Activated CD4-positive, alpha-beta memory T cell treated with anti-CD3 and anti-CD28 coated beads for 36 hours (primary cell): ENCODE results near the gene CCL26. TPM values are rescaled to one million over a fixed set of nuclear protein-coding genes. Genes with fewer than 3 reads are reported as not detected.
"Not testable (repeated sequence)": the region's sequence is repeated elsewhere in the genome, so short reads cannot be mapped to it uniquely, and the experiment has no call there.

ENCODE experiments used
- CTCF ChIA-PET: fragments of 350-600 bp; sonication (Branson Sonifier 250); formaldehyde crosslinking; loops from one replicate; lab custom pipeline; 2021; ENCODE audit warnings: antibody characterized with exemption, inconsistent platforms; lab: Charles Lee
- POLR2A ChIA-PET: fragments of 350-600 bp; sonication (Branson Sonifier 250); formaldehyde crosslinking; loops from one replicate; lab custom pipeline; 2021; ENCODE audit warnings: antibody characterized with exemption; lab: Charles Lee
- DNase-seq: peaks from one replicate; pipeline ENCODE4 v3.0.0-alpha.2; 2020
- H3K27ac Mint-ChIP-seq: one replicate; pipeline ENCODE4 v1.8.0; 2021; ENCODE audit warnings: mixed read lengths
- H3K27me3 Mint-ChIP-seq: one replicate; pipeline ENCODE4 v1.8.0; 2021; ENCODE audit warnings: mixed read lengths
- H3K36me3 Mint-ChIP-seq: one replicate; pipeline ENCODE4 v1.8.0; 2021; ENCODE audit warnings: mixed read lengths
- H3K4me1 Mint-ChIP-seq: one replicate; pipeline ENCODE4 v1.8.0; 2021; ENCODE audit warnings: low read depth, mixed read lengths
- H3K4me3 Mint-ChIP-seq: one replicate; pipeline ENCODE4 v1.8.0; 2021; ENCODE audit warnings: mild to moderate bottlenecking, mixed read lengths
- H3K9me3 Mint-ChIP-seq: one replicate; pipeline ENCODE4 v1.8.0; 2021; ENCODE audit warnings: mixed read lengths
- intact Hi-C: fragments of 100-400 bp; cut with micrococcal nuclease; formaldehyde crosslinking; loops from one replicate; pipeline ENCODE4 v1.15.1; 2023
- total RNA-seq, 2 experiments: library from RNA; stranded (reverse); gene quantifications; one replicate each; pipeline ENCODE4 v1.2.3, GENCODE V29; 2021

CCL26 gene
- total RNA-seq, 2 experiments from 2014 or later = 1.3 to 2.0 TPM

- POLR2A ChIA-PET = no interaction called here
- H3K9me3 Mint-ChIP-seq = peaks cover 15% of the 10 kb centered on the region
- peaks cover 2% of the 10 kb centered on the region for H3K27me3 Mint-ChIP-seq
- CTCF ChIA-PET = no interaction called here
- no peak overlapping the region for H3K4me3 Mint-ChIP-seq
- no peak for DNase-seq
- H3K27ac Mint-ChIP-seq = no peak overlapping the region
- peaks cover 5% of the 10 kb centered on the region for H3K36me3 Mint-ChIP-seq
- intact Hi-C loops = no loop called here
- H3K4me1 Mint-ChIP-seq = no peaks in the 10 kb centered on the region
Measured at GRCh38 chr7:75808106-75808505, 36.1 kb upstream of the CCL26 start.

GRCh38 chr7:75807452-75807851, 35.4 kb upstream of the CCL26 start:
- Mint-ChIP-seq H3K36me3 (peaks cover 5% of the 10 kb centered on the region), H3K4me1 (no peaks in the 10 kb centered on the region), H3K27me3 (peaks cover 2% of the 10 kb centered on the region), H3K4me3 (no peak overlapping the region), H3K27ac (no peak overlapping the region), H3K9me3 (peaks cover 15% of the 10 kb centered on the region)
- intact Hi-C loops = no loop called here
- ChIA-PET POLR2A (no interaction called here), CTCF (no interaction called here)
- no peak for DNase-seq

- DNase-seq = no peak
- Mint-ChIP-seq H3K36me3 (peaks cover 5% of the 10 kb centered on the region), H3K27ac (no peak overlapping the region), H3K4me3 (no peak overlapping the region), H3K27me3 (peaks cover 1% of the 10 kb centered on the region), H3K9me3 (peaks cover 15% of the 10 kb centered on the region), H3K4me1 (no peaks in the 10 kb centered on the region)
- ChIA-PET CTCF (no interaction called here), POLR2A (no interaction called here)
- intact Hi-C loops = no loop called here
Measured at GRCh38 chr7:75806560-75807307, 34.7 kb upstream of the CCL26 start.

- Mint-ChIP-seq H3K27me3 (peaks cover 2% of the 10 kb centered on the region), H3K9me3 (peaks cover 15% of the 10 kb centered on the region), H3K27ac (no peak overlapping the region), H3K36me3 (peaks cover 5% of the 10 kb centered on the region), H3K4me1 (no peaks in the 10 kb centered on the region), H3K4me3 (no peak overlapping the region)
- intact Hi-C loops = no loop called here
- no peak for DNase-seq
- ChIA-PET CTCF (no interaction called here), POLR2A (no interaction called here)
Measured at GRCh38 chr7:75804705-75805104, 32.7 kb upstream of the CCL26 start.

GRCh38 chr7:75804004-75804403, 32.0 kb upstream of the CCL26 start:
- intact Hi-C loops = no loop called here
- POLR2A ChIA-PET = no interaction called here
- CTCF ChIA-PET = no interaction called here
- H3K9me3 Mint-ChIP-seq = peaks cover 15% of the 10 kb centered on the region
- peaks cover 5% of the 10 kb centered on the region for H3K36me3 Mint-ChIP-seq
- DNase-seq = no peak
- H3K4me3 Mint-ChIP-seq = no peak overlapping the region
- peaks cover 2% of the 10 kb centered on the region for H3K27me3 Mint-ChIP-seq
- no peaks in the 10 kb centered on the region for H3K4me1 Mint-ChIP-seq
- H3K27ac Mint-ChIP-seq = no peak overlapping the region

GRCh38 chr7:75802552-75802821, 30.5 kb upstream of the CCL26 start:
- CTCF ChIA-PET = no interaction called here
- intact Hi-C loops = no loop called here
- POLR2A ChIA-PET = no interaction called here
- H3K9me3 Mint-ChIP-seq = peaks cover 12% of the 10 kb centered on the region
- H3K27ac Mint-ChIP-seq = no peak overlapping the region
- no peaks in the 10 kb centered on the region for H3K4me1 Mint-ChIP-seq
- no peak overlapping the region for H3K4me3 Mint-ChIP-seq
- H3K36me3 Mint-ChIP-seq = peaks cover 5% of the 10 kb centered on the region
- H3K27me3 Mint-ChIP-seq = peaks cover 2% of the 10 kb centered on the region
- no peak for DNase-seq

GRCh38 chr7:75798770-75799169, 26.8 kb upstream of the CCL26 start:
- no peaks in the 10 kb centered on the region for H3K4me1 Mint-ChIP-seq
- H3K27me3 Mint-ChIP-seq = peaks cover 2% of the 10 kb centered on the region
- H3K27ac Mint-ChIP-seq = no peak overlapping the region
- H3K36me3 Mint-ChIP-seq = no peaks in the 10 kb centered on the region
- no peak overlapping the region for H3K4me3 Mint-ChIP-seq
- DNase-seq = no peak
- intact Hi-C loops = no loop called here
- no peaks in the 10 kb centered on the region for H3K9me3 Mint-ChIP-seq
- ChIA-PET CTCF (interaction anchor here (0.9 kb wide), 1 partner anchor 222 kb away, joined by 3 read pairs; no protein-coding TSS in a partner anchor), POLR2A (no interaction called here)

- H3K27ac Mint-ChIP-seq = no peak overlapping the region
- DNase-seq = no peak
- intact Hi-C loops = no loop called here
- no peaks in the 10 kb centered on the region for H3K4me1 Mint-ChIP-seq
- no peaks in the 10 kb centered on the region for H3K9me3 Mint-ChIP-seq
- ChIA-PET POLR2A (no interaction called here), CTCF (no interaction called here)
- H3K27me3 Mint-ChIP-seq = no peaks in the 10 kb centered on the region
- no peaks in the 10 kb centered on the region for H3K36me3 Mint-ChIP-seq
- H3K4me3 Mint-ChIP-seq = no peak overlapping the region
Measured at GRCh38 chr7:75796420-75796819, 24.4 kb upstream of the CCL26 start.

- H3K4me3 Mint-ChIP-seq = no peak overlapping the region
- ChIA-PET CTCF (interaction anchor here (0.8 kb wide), 1 partner anchor 1520 kb away, joined by 3 read pairs; no protein-coding TSS in a partner anchor), POLR2A (no interaction called here)
- intact Hi-C loops = no loop called here
- H3K4me1 Mint-ChIP-seq = no peaks in the 10 kb centered on the region
- no peak for DNase-seq
- H3K27ac Mint-ChIP-seq = no peak overlapping the region
- no peaks in the 10 kb centered on the region for H3K27me3 Mint-ChIP-seq
- no peaks in the 10 kb centered on the region for H3K36me3 Mint-ChIP-seq
- H3K9me3 Mint-ChIP-seq = no peaks in the 10 kb centered on the region
Measured at GRCh38 chr7:75795831-75796285, 23.8 kb upstream of the CCL26 start.

- Mint-ChIP-seq H3K4me3 (no peak overlapping the region), H3K9me3 (no peaks in the 10 kb centered on the region), H3K4me1 (no peaks in the 10 kb centered on the region), H3K27ac (no peak overlapping the region), H3K27me3 (no peaks in the 10 kb centered on the region), H3K36me3 (no peaks in the 10 kb centered on the region)
- intact Hi-C loops = no loop called here
- ChIA-PET POLR2A (no interaction called here), CTCF (no interaction called here)
- DNase-seq = no peak
Measured at GRCh38 chr7:75793676-75794075, 21.7 kb upstream of the CCL26 start.

- H3K9me3 Mint-ChIP-seq, H3K4me1 Mint-ChIP-seq: not testable (repeated sequence)
Measured at GRCh38 chr7:75792567-75792966, 20.6 kb upstream of the CCL26 start.

GRCh38 chr7:75789361-75789924, 17.4 kb upstream of the CCL26 start:
- POLR2A ChIA-PET = no interaction called here
- CTCF ChIA-PET = no interaction called here
- intact Hi-C loops = no loop called here

More at GRCh38 chr7:75792567-75792966, 20.6 kb upstream of the CCL26 start:
- H3K4me3 Mint-ChIP-seq, H3K27ac Mint-ChIP-seq, H3K27me3 Mint-ChIP-seq, CTCF ChIA-PET, POLR2A ChIA-PET, DNase-seq, intact Hi-C loops, H3K36me3 Mint-ChIP-seq: not testable (repeated sequence)

More at GRCh38 chr7:75789361-75789924, 17.4 kb upstream of the CCL26 start:
- Mint-ChIP-seq H3K4me1 (no peaks in the 10 kb centered on the region), H3K9me3 (no peaks in the 10 kb centered on the region), H3K36me3 (no peaks in the 10 kb centered on the region), H3K27me3 (no peaks in the 10 kb centered on the region), H3K27ac (no peak overlapping the region), H3K4me3 (no peak overlapping the region)
- DNase-seq = no peak
